Measurements from ENCODE around the gene MEGF10.

GRCh38 chr5:127421471-127421870 is 130.9 kb downstream of the MEGF10 start:
- TF ChIP-seq CTCF (IDR thresholded peaks at IDR 0.05 in 2 of 3, conservative IDR thresholded peaks at IDR 0.05 in 1 of 3; ENCODE audit: control insufficient read depth in 2 of 3, extremely low read depth in 1 of 3, insufficient read depth in 1 of 3, low read depth in 3 of 3, low read length in 3 of 3), result no peak
- no peak for TF ChIP-seq ZNF24 (IDR thresholded peaks at IDR 0.05)
- TF ChIP-seq JUND (IDR thresholded peaks at IDR 0.05; ENCODE audit: low read depth, low read length), result no peak
- TF ChIP-seq CBFB (IDR thresholded peaks at IDR 0.05; ENCODE audit: low read depth), result no peak
- TF ChIP-seq HCFC1 (IDR thresholded peaks at IDR 0.05; ENCODE audit: low read length), result no peak
- no peak for TF ChIP-seq EZH2 (IDR thresholded peaks at IDR 0.05; ENCODE audit: borderline replicate concordance, control insufficient read depth, low read depth, low read length)
- TF ChIP-seq MAX (IDR thresholded peaks at IDR 0.05; ENCODE audit: low read depth, low read length), result no peak
- TF ChIP-seq NKRF (conservative IDR thresholded peaks at IDR 0.05), result no peak
- no peak for TF ChIP-seq ZBTB33 (IDR thresholded peaks at IDR 0.05)
- TF ChIP-seq SIN3A (IDR thresholded peaks at IDR 0.05; ENCODE audit: low read depth, low read length), result no peak
